ENCODE measurements around the gene DCAF8L1. TPM values are rescaled to one million over a fixed set of nuclear protein-coding genes. Genes with fewer than 3 reads are reported as not detected.
"Not testable (repeated sequence)": the region's sequence is repeated elsewhere in the genome, so short reads cannot be mapped to it uniquely, and the experiment has no call there.

Gene DCAF8L1
- total RNA-seq, 2 donors from 2014 or later, result not detected

GRCh38 chrX:27966492-27966891, 14.8 kb downstream of the DCAF8L1 start:
- Mint-ChIP-seq H3K9me3 (peaks cover 18% of the 10 kb centered on the region), H3K4me1 (ENCODE audit: low read depth in 2 of 2) (no peaks in the 10 kb centered on the region), H3K27ac (no peak overlapping the region), H3K36me3 (peaks cover 8% of the 10 kb centered on the region), H3K27me3 (no peaks in the 10 kb centered on the region), H3K4me3 (no peak overlapping the region)
- no peak for ATAC-seq
- no peak for DNase-seq (ENCODE audit: low spot score)

GRCh38 chrX:27965348-27965747, 15.9 kb downstream of the DCAF8L1 start:
- not testable (repeated sequence) for H3K36me3 Mint-ChIP-seq; H3K4me1 Mint-ChIP-seq (ENCODE audit: low read depth in 2 of 2); ATAC-seq; H3K27me3 Mint-ChIP-seq; DNase-seq (ENCODE audit: low spot score); H3K27ac Mint-ChIP-seq; H3K4me3 Mint-ChIP-seq
- peaks cover 18% of the 10 kb centered on the region for H3K9me3 Mint-ChIP-seq

- DNase-seq (ENCODE audit: low spot score) (no peak), ATAC-seq (no peak)
- Mint-ChIP-seq H3K27me3 (no peaks in the 10 kb centered on the region), H3K4me3 (no peak overlapping the region), H3K36me3 (peaks cover 4% of the 10 kb centered on the region), H3K4me1 (ENCODE audit: low read depth in 2 of 2) (no peaks in the 10 kb centered on the region), H3K27ac (no peak overlapping the region), H3K9me3 (peaks cover 21% of the 10 kb centered on the region)
These were observed 16.8 kb downstream of the DCAF8L1 start for GRCh38 chrX:27964432-27964831.

- H3K27me3 Mint-ChIP-seq; ATAC-seq; H3K4me1 Mint-ChIP-seq (ENCODE audit: low read depth in 2 of 2); DNase-seq (ENCODE audit: low spot score); H3K4me3 Mint-ChIP-seq; H3K27ac Mint-ChIP-seq; H3K36me3 Mint-ChIP-seq: not testable (repeated sequence)
- peaks cover 24% of the 10 kb centered on the region for H3K9me3 Mint-ChIP-seq
These were observed 20.8 kb downstream of the DCAF8L1 start for GRCh38 chrX:27960410-27960809.

- ATAC-seq (no peak), DNase-seq (ENCODE audit: low spot score) (no peak)
- H3K36me3 Mint-ChIP-seq, result no peaks in the 10 kb centered on the region
- no peak overlapping the region for H3K4me3 Mint-ChIP-seq
- H3K4me1 Mint-ChIP-seq (ENCODE audit: low read depth in 2 of 2), result no peaks in the 10 kb centered on the region
- H3K9me3 Mint-ChIP-seq, result peaks cover 17% of the 10 kb centered on the region
- H3K27me3 Mint-ChIP-seq, result no peaks in the 10 kb centered on the region
- H3K27ac Mint-ChIP-seq, result no peak overlapping the region
These were observed 28.1 kb downstream of the DCAF8L1 start for GRCh38 chrX:27953171-27953570.

- no peak overlapping the region for H3K27ac Mint-ChIP-seq
These were observed 47.9 kb downstream of the DCAF8L1 start for GRCh38 chrX:27933361-27933760.

More at GRCh38 chrX:27933361-27933760, 47.9 kb downstream of the DCAF8L1 start:
- H3K27me3 Mint-ChIP-seq, result no peaks in the 10 kb centered on the region
- H3K36me3 Mint-ChIP-seq, result no peaks in the 10 kb centered on the region
- DNase-seq (ENCODE audit: low spot score) (no peak), ATAC-seq (no peak)
- H3K4me3 Mint-ChIP-seq, result no peak overlapping the region
- H3K4me1 Mint-ChIP-seq (ENCODE audit: low read depth in 2 of 2), result no peaks in the 10 kb centered on the region
- H3K9me3 Mint-ChIP-seq, result peaks cover 3% of the 10 kb centered on the region

Other genes starting within 250 kb of the DCAF8L1 start
- gene MAGEB10, start 173.5 kb downstream of the DCAF8L1 start, total RNA-seq, result not detected

All from natural killer cell treated with Interleukin-12 subunit alpha and Interleukin-12 subunit beta and Interleukin-15 and Interleukin-18, amount 100 ng/mL, for 72 hours (primary cell).